Fibroblast of pulmonary artery (primary cell): ENCODE results near the gene SVBP.

Experiments used
- DNase-seq: peaks from one replicate; pipeline ENCODE4 v3.0.0-alpha.2; 2010; ENCODE audit warnings: low read depth
- H3K4me3 ChIP-seq: replicated peaks from 2 replicates; pipeline ENCODE4 v1.5.1; 2011; ENCODE audit warnings: low read depth, mild to moderate bottlenecking, control low read depth, low read length, moderate library complexity
- TF ChIP-seq, protein P1 (sequence below): IDR thresholded peaks from 2 replicates; pipeline ENCODE4 v1.5.1; 2011; ENCODE audit warnings: mild to moderate bottlenecking, control low read depth, low read length, inconsistent platforms; ENCODE audit errors: missing control alignments

Gene SVBP

DNA sequence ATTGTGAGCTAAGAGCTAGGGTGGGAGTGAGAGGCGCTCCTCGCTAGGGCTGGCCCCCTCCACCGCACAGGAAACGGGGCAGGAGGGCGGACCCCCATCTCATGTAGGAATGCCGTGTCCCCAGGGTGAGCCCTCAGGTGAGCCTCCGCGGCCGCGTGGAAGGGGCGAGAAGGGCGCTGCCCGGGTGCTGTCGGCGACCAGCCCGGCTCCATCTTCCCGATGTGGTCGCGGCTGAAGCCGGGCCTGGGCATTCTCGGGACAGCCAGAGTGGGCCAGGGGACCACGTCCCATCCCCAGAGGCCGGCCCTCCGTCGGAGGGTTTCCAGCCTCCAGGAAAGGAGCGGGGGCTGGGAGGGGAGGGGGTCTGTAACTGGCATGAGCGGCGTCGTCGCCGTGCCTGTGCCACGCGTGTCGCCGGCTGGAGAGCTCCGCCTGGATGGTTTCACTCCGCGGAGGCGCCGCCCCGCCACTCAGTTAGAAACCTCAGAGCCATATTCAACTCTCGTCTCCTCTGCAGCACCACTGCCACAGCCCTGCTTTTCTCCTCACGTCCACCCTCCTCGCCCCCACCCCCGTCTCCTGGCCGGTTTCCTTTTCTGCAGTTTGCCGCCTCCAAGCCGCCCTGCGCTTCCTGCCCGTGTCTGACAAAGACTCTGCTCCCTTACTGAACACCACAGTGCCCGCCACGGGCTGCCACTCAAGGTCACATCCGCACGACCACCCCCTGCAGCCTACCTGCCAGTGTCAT is 32.1 kb downstream of the SVBP start, which contains the start of gene TMEM269:
Gene TMEM269, plus strand, starts transcription at position 46 of the 748 bp plus-strand sequence. CDS start 4,903 bp downstream, outside the sequence.
- H3K4me3 ChIP-seq, result peak within 1 kb of the TSS; percentile 48
- TF ChIP-seq, protein P1, sequence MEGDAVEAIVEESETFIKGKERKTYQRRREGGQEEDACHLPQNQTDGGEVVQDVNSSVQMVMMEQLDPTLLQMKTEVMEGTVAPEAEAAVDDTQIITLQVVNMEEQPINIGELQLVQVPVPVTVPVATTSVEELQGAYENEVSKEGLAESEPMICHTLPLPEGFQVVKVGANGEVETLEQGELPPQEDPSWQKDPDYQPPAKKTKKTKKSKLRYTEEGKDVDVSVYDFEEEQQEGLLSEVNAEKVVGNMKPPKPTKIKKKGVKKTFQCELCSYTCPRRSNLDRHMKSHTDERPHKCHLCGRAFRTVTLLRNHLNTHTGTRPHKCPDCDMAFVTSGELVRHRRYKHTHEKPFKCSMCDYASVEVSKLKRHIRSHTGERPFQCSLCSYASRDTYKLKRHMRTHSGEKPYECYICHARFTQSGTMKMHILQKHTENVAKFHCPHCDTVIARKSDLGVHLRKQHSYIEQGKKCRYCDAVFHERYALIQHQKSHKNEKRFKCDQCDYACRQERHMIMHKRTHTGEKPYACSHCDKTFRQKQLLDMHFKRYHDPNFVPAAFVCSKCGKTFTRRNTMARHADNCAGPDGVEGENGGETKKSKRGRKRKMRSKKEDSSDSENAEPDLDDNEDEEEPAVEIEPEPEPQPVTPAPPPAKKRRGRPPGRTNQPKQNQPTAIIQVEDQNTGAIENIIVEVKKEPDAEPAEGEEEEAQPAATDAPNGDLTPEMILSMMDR, result no peak
- no peak for DNase-seq

DNA sequence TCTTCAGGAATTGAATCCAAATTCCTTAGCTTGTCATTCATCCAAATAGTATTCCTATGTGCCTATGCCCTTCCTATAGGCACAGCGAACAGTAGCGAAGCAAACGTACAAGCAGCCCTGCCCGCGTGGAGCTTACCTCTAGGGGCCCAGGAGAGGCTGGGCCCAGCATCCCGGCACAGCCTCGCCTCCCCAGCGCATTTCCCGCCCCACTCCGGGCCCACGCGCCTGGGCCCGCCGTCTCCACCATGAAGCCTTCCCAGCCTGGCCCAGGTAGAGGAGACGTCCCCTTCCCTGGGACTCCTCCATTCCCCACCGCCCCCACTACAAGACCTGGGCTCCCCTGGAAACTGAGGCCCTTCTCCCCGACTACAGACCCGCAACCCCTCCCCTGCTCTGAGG is 32.7 kb downstream of the SVBP start:
- no peak for DNase-seq
- TF ChIP-seq, protein P1, result no peak
- no peak overlapping the region for H3K4me3 ChIP-seq

DNA sequence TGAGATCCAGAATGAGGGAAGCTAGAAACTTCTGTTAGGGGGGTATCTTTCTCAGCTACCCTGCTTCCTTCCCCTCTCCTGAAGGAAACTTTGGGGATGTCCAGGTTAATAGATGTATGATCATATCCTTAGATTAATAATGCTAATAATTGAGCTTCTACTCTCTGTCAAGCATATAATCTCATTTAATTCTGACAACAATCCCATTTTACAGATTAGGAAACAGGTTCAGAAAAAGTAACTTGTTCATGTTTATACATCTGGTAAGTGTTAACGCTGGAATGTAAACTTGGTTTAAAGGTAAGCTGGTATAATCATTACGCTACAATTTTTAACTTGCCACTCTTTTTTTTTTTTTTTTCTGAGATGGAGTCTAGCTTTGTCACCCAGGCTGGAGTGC is 34.1 kb downstream of the SVBP start:
- no peak for DNase-seq
- H3K4me3 ChIP-seq, result no peak overlapping the region
- TF ChIP-seq, protein P1, result no peak

DNA sequence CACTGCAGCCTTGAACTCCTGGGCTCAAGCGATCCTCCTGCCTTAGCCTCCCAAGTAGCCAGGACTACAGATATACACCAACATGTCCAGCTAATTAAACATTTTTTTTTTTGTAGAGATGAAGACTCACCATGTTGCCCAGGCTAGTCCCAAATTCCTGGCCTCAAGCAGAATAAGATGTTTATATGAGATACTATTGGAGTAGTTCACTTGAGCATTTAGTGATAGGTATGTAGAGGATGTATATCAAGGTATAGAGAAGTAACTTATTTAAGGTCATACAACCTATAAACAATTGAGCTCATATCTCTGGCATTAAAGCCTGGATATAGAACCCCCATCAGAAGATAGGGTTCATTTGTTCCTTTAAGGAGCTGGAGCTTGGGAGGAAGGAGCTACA is 37.0 kb downstream of the SVBP start:
- DNase-seq, result no peak
- TF ChIP-seq, protein P1, result no peak
- H3K4me3 ChIP-seq, result no peak overlapping the region

DNA sequence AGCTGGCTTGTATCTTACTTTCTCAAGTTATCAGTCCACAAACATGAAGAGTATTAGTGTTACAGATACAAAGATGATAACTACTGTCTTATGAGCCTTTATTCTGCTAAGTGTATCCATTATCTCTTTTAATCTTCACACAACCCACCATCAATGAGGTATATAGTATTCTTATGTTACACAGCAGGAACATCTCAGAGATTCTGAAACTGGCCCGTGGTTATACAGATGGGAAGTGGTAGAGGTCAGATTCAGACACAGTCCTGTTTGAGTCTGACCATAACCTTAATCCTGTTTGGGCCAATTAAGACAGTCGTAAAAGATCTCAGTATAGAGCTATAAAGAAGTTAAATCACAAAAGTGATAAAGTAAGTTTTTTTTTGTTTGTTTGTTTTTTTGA is 37.5 kb downstream of the SVBP start:
- TF ChIP-seq, protein P1, result no peak
- DNase-seq, result no peak
- H3K4me3 ChIP-seq, result no peak overlapping the region

DNA sequence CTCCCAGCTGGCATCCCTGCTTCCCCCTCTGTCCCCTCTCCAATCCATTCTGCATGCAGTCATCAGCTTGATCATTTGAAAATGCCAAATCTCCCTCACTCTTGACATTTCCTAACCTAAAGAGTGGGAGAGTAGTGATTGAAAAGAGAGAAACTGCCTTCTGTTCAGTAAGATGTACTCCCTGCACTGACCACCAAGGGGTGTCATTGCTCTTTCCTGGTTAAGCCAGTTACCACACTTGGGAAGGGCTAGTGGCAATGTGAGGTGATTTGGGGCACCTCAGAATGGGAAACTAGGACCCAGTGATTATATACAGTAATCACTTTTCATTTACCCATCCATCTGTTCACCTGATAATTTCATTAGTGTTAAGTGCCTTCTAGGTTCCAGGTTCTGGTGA is 39.3 kb downstream of the SVBP start:
- TF ChIP-seq, protein P1, result peak; percentile 84
- no peak overlapping the region for H3K4me3 ChIP-seq
- peak; percentile 66 for DNase-seq

DNA sequence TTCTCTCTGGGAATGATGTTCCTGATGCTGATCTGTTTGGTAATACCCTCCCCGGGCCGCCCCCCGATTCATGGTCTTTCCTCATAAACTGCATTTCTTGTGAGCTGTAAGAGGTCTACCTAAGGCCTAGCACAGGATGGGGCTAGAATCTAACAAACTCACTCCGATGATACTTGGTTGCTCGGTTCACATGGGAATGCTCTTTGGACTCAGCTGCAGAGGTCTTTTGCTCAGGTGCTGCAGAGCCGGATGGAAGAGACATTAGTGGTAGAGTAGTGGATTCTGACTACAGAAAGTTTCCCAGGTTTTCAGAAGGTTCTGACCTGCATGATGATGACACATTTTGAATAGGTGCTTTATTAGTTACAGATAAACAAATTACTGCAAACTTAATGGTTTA is 40.7 kb downstream of the SVBP start:
- H3K4me3 ChIP-seq, result no peak overlapping the region
- DNase-seq, result no peak
- TF ChIP-seq, protein P1, result no peak
